Measurements from ENCODE around the gene SLC4A3.

Gene SLC4A3

GRCh38 chr2:219672406-219672805, 45.0 kb downstream of the SLC4A3 start:
- Histone ChIP-seq H3K27me3 (ENCODE audit: insufficient read depth, low read length) (0 out of 2 replicates have a peak, but pooled peaks cover 3% of the 10 kb centered on the region), H3F3A (ENCODE audit: insufficient read depth, low read length) (no peaks in the 10 kb centered on the region), H3K79me2 (ENCODE audit: insufficient read depth, low read length) (no peaks in the 10 kb centered on the region), H3K36me3 (ENCODE audit: insufficient read depth, low read length) (no peaks in the 10 kb centered on the region), H3K27ac (ENCODE audit: low read depth, low read length, poor library complexity, severe bottlenecking) (no peak overlapping the region), H3K9me3 (ENCODE audit: low read length) (no peaks in the 10 kb centered on the region), H2AFZ (ENCODE audit: low read length) (no peak overlapping the region), H3K4me2 (ENCODE audit: low read length) (no peak overlapping the region), H3K4me1 (ENCODE audit: insufficient read depth, low read length, severe bottlenecking) (no peaks in the 10 kb centered on the region), H3K9me2 (ENCODE audit: low read depth, low read length) (no peaks in the 10 kb centered on the region), H4K20me1 (ENCODE audit: insufficient read depth, low read length) (no peaks in the 10 kb centered on the region), H3K9ac (ENCODE audit: low read length) (no peak overlapping the region), H3K4me3 (ENCODE audit: low read depth, low read length, poor library complexity, severe bottlenecking) (no peak overlapping the region)
- TF ChIP-seq CTCF (IDR thresholded peaks at IDR 0.05; ENCODE audit: low read length) (no peak), EZH2 (IDR thresholded peaks at IDR 0.05; ENCODE audit: borderline replicate concordance, low read length) (no peak)

DNA sequence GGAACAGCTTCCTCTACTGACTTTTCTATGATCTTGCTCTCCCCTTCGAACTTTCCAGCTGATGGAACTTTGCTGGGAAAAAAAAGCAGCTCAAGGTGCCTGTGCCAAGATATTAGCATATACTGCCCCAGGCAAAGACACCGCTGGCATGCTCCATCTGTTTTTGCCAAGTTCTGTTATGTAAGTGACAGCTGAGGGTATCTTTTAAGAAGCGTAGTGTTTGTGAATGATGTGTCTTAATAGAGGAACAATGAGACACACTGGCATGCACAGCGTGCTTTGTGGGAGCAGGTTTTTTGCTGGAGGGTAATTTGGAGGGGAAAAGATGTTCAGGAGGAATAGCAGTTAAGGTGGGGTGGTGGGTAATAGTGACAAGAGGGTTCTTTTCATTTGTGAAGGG, 47.8 kb downstream of the SLC4A3 start:
- Histone ChIP-seq H3K9me2 (ENCODE audit: low read depth, low read length) (no peaks in the 10 kb centered on the region), H3K9ac (ENCODE audit: low read length) (no peak overlapping the region), H3F3A (ENCODE audit: insufficient read depth, low read length) (no peaks in the 10 kb centered on the region), H3K27ac (ENCODE audit: low read depth, low read length, poor library complexity, severe bottlenecking) (no peak overlapping the region), H4K20me1 (ENCODE audit: insufficient read depth, low read length) (no peaks in the 10 kb centered on the region), H3K27me3 (ENCODE audit: insufficient read depth, low read length) (0 out of 2 replicates have a peak, but pooled peaks cover 3% of the 10 kb centered on the region), H3K36me3 (ENCODE audit: insufficient read depth, low read length) (no peaks in the 10 kb centered on the region), H3K9me3 (ENCODE audit: low read length) (no peaks in the 10 kb centered on the region), H3K4me1 (ENCODE audit: insufficient read depth, low read length, severe bottlenecking) (no peaks in the 10 kb centered on the region), H3K79me2 (ENCODE audit: insufficient read depth, low read length) (no peaks in the 10 kb centered on the region), H3K4me3 (ENCODE audit: low read depth, low read length, poor library complexity, severe bottlenecking) (no peak overlapping the region), H2AFZ (ENCODE audit: low read length) (no peak overlapping the region), H3K4me2 (ENCODE audit: low read length) (no peak overlapping the region)
- TF ChIP-seq CTCF (IDR thresholded peaks at IDR 0.05; ENCODE audit: low read length) (no peak), EZH2 (IDR thresholded peaks at IDR 0.05; ENCODE audit: borderline replicate concordance, low read length) (no peak)

DNA sequence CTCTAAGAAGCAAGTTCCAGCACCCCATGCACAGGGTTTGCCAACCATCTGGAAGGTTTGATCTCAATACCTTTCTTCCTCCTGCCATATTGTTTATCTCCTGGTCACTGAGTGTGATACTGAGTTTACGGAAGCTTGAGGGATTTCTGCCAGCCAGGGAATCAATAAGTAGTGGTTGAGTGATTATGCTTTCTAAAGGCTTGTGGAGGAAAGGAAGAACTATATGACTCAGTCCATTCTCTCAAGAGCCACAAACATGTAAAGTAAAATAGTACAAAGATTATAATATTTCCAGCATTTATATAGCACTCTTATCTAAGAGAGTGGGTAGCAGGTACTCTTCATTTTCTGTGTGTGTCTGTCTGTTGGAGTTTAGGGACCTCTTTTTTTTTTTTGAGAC, 49.2 kb downstream of the SLC4A3 start:
- no peaks in the 10 kb centered on the region for H3K36me3 ChIP-seq (ENCODE audit: insufficient read depth, low read length)
- H2AFZ ChIP-seq (ENCODE audit: low read length) = no peak overlapping the region
- no peaks in the 10 kb centered on the region for H4K20me1 ChIP-seq (ENCODE audit: insufficient read depth, low read length)
- H3K4me1 ChIP-seq (ENCODE audit: insufficient read depth, low read length, severe bottlenecking) = no peaks in the 10 kb centered on the region
- no peaks in the 10 kb centered on the region for H3K9me3 ChIP-seq (ENCODE audit: low read length)
- H3K79me2 ChIP-seq (ENCODE audit: insufficient read depth, low read length) = no peaks in the 10 kb centered on the region
- TF ChIP-seq CTCF (IDR thresholded peaks at IDR 0.05; ENCODE audit: low read length) (no peak), EZH2 (IDR thresholded peaks at IDR 0.05; ENCODE audit: borderline replicate concordance, low read length) (no peak)
- H3K4me3 ChIP-seq (ENCODE audit: low read depth, low read length, poor library complexity, severe bottlenecking) = no peak overlapping the region
- H3K27me3 ChIP-seq (ENCODE audit: insufficient read depth, low read length) = peaks cover 6% of the 10 kb centered on the region; the same call in 1 of the 2 replicates
- no peak overlapping the region for H3K9ac ChIP-seq (ENCODE audit: low read length)
- no peaks in the 10 kb centered on the region for H3K9me2 ChIP-seq (ENCODE audit: low read depth, low read length)
- H3F3A ChIP-seq (ENCODE audit: insufficient read depth, low read length) = no peaks in the 10 kb centered on the region
- no peak overlapping the region for H3K4me2 ChIP-seq (ENCODE audit: low read length)
- H3K27ac ChIP-seq (ENCODE audit: low read depth, low read length, poor library complexity, severe bottlenecking) = no peak overlapping the region

Data from OCI-LY1 (cell line).